Measurements from ENCODE around the gene RHBDL1. TPM values are rescaled to one million over a fixed set of nuclear protein-coding genes. Genes with fewer than 3 reads are reported as not detected.

RHBDL1 gene
- total and polyA plus RNA-seq, 2 donors (not counting 3 experiments of a cell fraction or from before 2014, with no cell fraction given), result 1.1 to 1.8 TPM

DNA sequence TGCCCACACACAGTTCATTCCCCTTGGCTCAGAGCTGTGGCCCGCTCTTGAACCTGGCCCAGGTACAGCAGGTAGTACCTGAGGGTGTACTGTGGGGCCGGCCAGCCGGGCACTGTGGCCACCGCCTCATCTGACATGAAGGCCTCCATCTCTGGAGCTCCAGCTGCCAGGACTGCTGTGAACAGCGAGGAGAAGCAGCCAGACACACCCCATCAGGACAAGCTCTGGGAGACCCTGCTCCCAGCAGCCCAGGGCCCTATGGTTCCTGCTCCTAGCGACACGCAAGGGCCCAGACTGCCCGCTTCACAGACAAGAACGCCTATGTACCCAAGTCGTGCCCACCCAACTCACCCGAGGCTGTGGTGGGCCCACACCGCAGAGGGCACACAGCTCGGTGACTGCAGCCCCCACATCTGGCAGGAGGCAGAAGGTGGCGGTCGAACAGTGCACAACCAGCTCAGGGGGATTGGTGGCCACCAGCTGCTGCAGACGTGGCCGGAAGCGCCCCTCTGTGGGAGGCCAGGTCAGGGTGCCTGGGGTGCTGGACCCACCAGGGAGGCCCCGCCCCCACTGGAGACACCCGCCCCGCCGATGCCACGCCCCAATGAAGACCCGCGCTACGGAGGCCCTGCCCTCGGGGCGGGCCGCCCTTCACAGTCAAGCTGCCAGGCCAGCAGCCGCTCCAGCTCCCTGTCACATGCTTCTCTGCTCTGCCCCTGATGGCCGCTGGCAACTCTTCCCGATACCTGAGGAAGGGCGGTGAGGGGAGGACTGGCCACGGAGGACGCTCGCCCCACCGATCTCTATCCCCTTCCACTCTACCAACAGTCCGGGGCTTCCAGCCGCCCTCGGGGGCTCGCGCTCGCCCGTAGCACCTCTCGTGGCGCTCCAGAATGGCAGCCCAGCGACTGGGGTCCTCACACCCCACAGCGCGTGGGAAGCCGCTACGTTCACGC is 3.7 kb downstream of the RHBDL1 start:
- no TSS peak for BruUV-seq (replicated peaks)
- dilution Hi-C loops (cut with MboI; ENCODE audit: extremely low pct_ligation_motif_present, low sequenced_read_pairs), result no loop called here
- H3K4me1 ChIP-seq (ENCODE audit: control insufficient read depth, extremely low read depth, insufficient read depth, low read length), result peaks cover 20% of the 10 kb centered on the region
- H3K4me3 ChIP-seq (replicated peaks in 1 of 3; ENCODE audit: insufficient read depth in 1 of 3, low read depth in 1 of 3, low read length in 3 of 3), result peak overlapping the region in 2 of 3 experiments; percentile 17 to 52
- peaks cover 7 to 12% of the 10 kb centered on the region in 2 experiments for H3K36me3 ChIP-seq (ENCODE audit: control insufficient read depth in 2 of 2, extremely low read depth in 1 of 2, insufficient read depth in 2 of 2, low read length in 2 of 2)
- ChIA-PET CTCF (no interaction called here), POLR2A (no interaction called here)
- no peak overlapping the region for H3K27ac ChIP-seq (ENCODE audit: insufficient read depth, low read depth, low read length)
- H2AFZ ChIP-seq (ENCODE audit: low read depth, low read length), result peak overlapping the region; percentile 61
- peak overlapping the region; percentile 22 for H3K4me2 ChIP-seq (ENCODE audit: insufficient read depth, low read length)
- H3K9ac ChIP-seq (replicated peaks; ENCODE audit: extremely low read depth, insufficient read depth, low read length), result no peak overlapping the region
- DNase-seq (ENCODE audit: low read depth, low spot score) (peak; percentile 49), FAIRE-seq (no peak)
- H3K79me2 ChIP-seq (ENCODE audit: control insufficient read depth, insufficient read depth, low read length), result peaks cover 31% of the 10 kb centered on the region
- H4K20me1 ChIP-seq (replicated peaks; ENCODE audit: control insufficient read depth, extremely low read depth, insufficient read depth, low read length), result no peaks in the 10 kb centered on the region
- H3K9me1 ChIP-seq (replicated peaks; ENCODE audit: control insufficient read depth, extremely low read depth, insufficient read depth, low read length), result no peaks in the 10 kb centered on the region
- no peaks in the 10 kb centered on the region for H3K9me3 ChIP-seq (replicated peaks; ENCODE audit: control insufficient read depth, insufficient read depth, low read length)
- H3K27me3 ChIP-seq (ENCODE audit: control insufficient read depth in 2 of 2, insufficient read depth in 2 of 2, low read length in 2 of 2), result no peaks in the 10 kb centered on the region
- intact Hi-C loops (cut with micrococcal nuclease), result loop anchor here (1.0 kb wide), 1 partner anchor 11 kb away; the partner anchor contains the start of gene RHOT2
- TF ChIP-seq JUN (IDR thresholded peaks at IDR 0.05; ENCODE audit: borderline replicate concordance, insufficient read depth, insufficient read length, low read depth) (no peak), EZH2 (IDR thresholded peaks at IDR 0.05; ENCODE audit: borderline replicate concordance, low read depth, low read length, severe bottlenecking) (no peak), FOS (IDR thresholded peaks at IDR 0.05; ENCODE audit: borderline replicate concordance, insufficient read depth, low read length) (no peak), MYC (IDR thresholded peaks at IDR 0.05; ENCODE audit: low read depth, low read length) (no peak), POLR2AphosphoS5 (IDR thresholded peaks at IDR 0.05; ENCODE audit: insufficient read depth, low read depth, low read length) (no peak), POLR2A (IDR thresholded peaks at IDR 0.05; ENCODE audit: low read depth, low read length) (no peak), GATA2 (IDR thresholded peaks at IDR 0.05; ENCODE audit: insufficient read depth, insufficient read length, low read depth, low read length) (no peak)
- TF ChIP-seq, protein P1, sequence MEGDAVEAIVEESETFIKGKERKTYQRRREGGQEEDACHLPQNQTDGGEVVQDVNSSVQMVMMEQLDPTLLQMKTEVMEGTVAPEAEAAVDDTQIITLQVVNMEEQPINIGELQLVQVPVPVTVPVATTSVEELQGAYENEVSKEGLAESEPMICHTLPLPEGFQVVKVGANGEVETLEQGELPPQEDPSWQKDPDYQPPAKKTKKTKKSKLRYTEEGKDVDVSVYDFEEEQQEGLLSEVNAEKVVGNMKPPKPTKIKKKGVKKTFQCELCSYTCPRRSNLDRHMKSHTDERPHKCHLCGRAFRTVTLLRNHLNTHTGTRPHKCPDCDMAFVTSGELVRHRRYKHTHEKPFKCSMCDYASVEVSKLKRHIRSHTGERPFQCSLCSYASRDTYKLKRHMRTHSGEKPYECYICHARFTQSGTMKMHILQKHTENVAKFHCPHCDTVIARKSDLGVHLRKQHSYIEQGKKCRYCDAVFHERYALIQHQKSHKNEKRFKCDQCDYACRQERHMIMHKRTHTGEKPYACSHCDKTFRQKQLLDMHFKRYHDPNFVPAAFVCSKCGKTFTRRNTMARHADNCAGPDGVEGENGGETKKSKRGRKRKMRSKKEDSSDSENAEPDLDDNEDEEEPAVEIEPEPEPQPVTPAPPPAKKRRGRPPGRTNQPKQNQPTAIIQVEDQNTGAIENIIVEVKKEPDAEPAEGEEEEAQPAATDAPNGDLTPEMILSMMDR (IDR thresholded peaks at IDR 0.05; ENCODE audit: extremely low read depth in 1 of 2, insufficient read depth in 1 of 2, low read depth in 1 of 2, low read length in 2 of 2), result no peak
- TF ChIP-seq, protein P2, sequence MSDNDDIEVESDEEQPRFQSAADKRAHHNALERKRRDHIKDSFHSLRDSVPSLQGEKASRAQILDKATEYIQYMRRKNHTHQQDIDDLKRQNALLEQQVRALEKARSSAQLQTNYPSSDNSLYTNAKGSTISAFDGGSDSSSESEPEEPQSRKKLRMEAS (IDR thresholded peaks at IDR 0.05; ENCODE audit: insufficient read depth, insufficient read length), result no peak

Data from endothelial cell of umbilical vein (primary cell).